SK-N-MC (cell line): ENCODE measurements around the gene ANXA6.

Experiments used
- DNase-seq: peaks from one replicate; pipeline ENCODE4 v3.0.0-alpha.2; 2011; ENCODE audit warnings: low read depth, low spot score
- H3K27ac ChIP-seq: fragments of 200-600 bp; sonication (generic); 2 replicates; pipeline ENCODE4 v1.5.1; 2016; ENCODE audit warnings: mixed run types
- H3K36me3 ChIP-seq: fragments of 200-600 bp; sonication (generic); 2 replicates; pipeline ENCODE4 v1.6.1; 2017; ENCODE audit warnings: antibody characterized with exemption, low read length, mixed read lengths; ENCODE audit not compliant: insufficient read depth
- H3K4me3 ChIP-seq: fragments of 200-600 bp; sonication (generic); 2 replicates; pipeline ENCODE4 v1.5.1; 2016
- H3K9ac ChIP-seq: fragments of 200-600 bp; sonication (generic); 2 replicates; pipeline ENCODE4 v1.8.0; 2017; ENCODE audit warnings: mixed run types, mixed read lengths; ENCODE audit not compliant: insufficient read length
- H3K9me3 ChIP-seq: fragments of 200-600 bp; sonication (generic); 2 replicates; pipeline ENCODE4 v1.6.1; 2017; ENCODE audit warnings: low read depth, mild to moderate bottlenecking, antibody characterized with exemption, low read length, moderate library complexity, mixed read lengths
- EZH2 ChIP-seq: fragments of 200-600 bp; sonication (generic); IDR thresholded peaks from one replicate; pipeline ENCODE4 v1.6.1; 2017; ENCODE audit warnings: antibody characterized with exemption
- FOXP2 ChIP-seq: optimal IDR thresholded peaks from 2 replicates; pipeline ENCODE3; 2011; ENCODE audit warnings: mild to moderate bottlenecking, moderate library complexity; ENCODE audit not compliant: insufficient read depth; ENCODE audit errors: extremely low read length, control extremely low read depth
- POLR2AphosphoS5 ChIP-seq: IDR thresholded peaks from 2 replicates; pipeline ENCODE4 v1.6.1; 2012; ENCODE audit warnings: mild to moderate bottlenecking, low read depth, low read length, borderline replicate concordance

Gene ANXA6

DNA sequence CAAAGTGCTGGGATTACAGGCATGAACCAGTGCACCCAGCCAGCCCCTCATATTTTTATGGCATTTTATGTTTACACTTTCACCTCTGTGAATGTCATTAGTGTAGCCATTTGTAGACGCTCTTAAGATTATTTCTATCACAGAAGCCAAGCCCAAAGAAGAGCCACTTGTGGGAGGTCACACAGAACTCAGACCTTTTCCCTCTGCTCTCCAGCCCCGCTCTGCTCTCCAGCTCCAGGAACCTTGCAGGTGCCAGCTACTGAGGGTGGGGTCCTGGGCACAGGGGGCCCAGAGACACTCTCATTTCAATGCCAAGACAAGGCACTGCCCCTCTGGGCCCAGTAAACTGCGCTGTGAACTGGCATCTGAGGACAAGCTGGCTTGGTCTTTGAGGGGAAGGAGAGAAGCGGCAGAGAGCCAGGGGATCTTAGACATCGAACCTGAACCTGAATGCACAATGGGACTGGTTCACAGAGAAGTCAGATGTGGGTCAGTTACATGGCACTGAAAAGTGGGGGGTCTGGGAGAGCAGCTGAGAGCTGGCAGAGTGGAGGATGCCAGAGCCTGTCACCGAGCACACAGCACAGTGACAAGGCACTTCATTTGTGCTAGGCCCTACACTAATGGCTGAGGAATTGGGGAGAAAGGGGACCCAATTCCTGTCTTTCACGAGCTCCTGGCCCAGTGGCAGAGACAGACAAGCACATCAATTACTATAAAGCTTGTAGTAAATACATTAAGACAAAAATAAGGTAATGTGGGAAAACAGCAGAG, 16.7 kb downstream of the ANXA6 start:
- H3K27ac ChIP-seq: no peak overlapping the region

DNA sequence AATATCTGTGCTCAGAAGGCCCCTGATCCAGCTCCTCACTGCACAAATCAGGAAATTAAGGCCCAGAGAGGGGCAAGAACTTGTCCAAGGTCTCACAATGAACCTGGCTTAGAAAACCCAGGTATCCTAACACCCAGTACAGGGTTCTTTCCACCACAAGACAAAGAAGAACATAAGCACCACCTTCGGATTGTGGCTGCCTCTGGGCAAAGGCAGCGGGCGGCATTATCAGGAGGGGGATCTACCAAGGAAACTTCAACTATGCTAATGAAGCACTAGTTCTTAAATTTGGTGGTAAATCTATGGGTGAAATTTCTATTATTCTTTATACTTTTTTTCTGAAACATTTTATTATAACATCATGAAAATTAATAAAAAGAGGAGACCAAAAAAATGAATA, 17.9 kb downstream of the ANXA6 start:
- Histone ChIP-seq H3K27ac (no peak overlapping the region), H3K9me3 (no peaks in the 10 kb centered on the region), H3K4me3 (no peak overlapping the region), H3K9ac (no peak overlapping the region), H3K36me3 (peaks cover 67% of the 10 kb centered on the region)
- DNase-seq: no peak
- TF ChIP-seq POLR2AphosphoS5 (no peak), FOXP2 (no peak)

More for the DNA sequence above, 16.7 kb downstream of the ANXA6 start:
- Histone ChIP-seq H3K9ac (no peak overlapping the region), H3K36me3 (peaks cover 68% of the 10 kb centered on the region), H3K4me3 (no peak overlapping the region), H3K9me3 (no peaks in the 10 kb centered on the region)
- TF ChIP-seq FOXP2: no peak
- no peak for TF ChIP-seq EZH2
- TF ChIP-seq POLR2AphosphoS5: no peak
- DNase-seq: no peak

DNA sequence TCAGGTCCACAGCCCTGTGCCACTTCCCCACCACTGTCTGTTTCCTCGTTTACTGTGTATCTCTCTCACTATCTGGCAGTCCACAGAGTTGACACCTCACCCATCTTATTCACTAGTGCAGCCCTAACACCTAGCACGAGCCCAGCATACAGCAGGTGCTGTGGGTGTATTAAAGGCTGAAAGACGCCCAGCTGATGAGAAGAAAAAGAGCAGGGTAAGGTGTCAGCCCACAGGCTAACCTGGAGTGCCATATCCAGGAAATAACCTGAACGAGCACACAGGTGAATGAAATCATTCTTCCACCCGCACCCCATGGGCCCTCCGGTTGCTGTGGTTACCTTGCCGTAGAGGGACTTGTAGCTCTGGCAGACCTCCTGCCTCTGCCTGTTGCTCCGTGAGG, 18.6 kb downstream of the ANXA6 start:
- no peaks in the 10 kb centered on the region for H3K9me3 ChIP-seq
- DNase-seq: no peak
- no peak overlapping the region for H3K9ac ChIP-seq
- no peak for TF ChIP-seq POLR2AphosphoS5
- TF ChIP-seq FOXP2: no peak
- TF ChIP-seq EZH2: no peak
- no peak overlapping the region for H3K4me3 ChIP-seq
- peaks cover 68% of the 10 kb centered on the region for H3K36me3 ChIP-seq
- H3K27ac ChIP-seq: no peak overlapping the region

DNA sequence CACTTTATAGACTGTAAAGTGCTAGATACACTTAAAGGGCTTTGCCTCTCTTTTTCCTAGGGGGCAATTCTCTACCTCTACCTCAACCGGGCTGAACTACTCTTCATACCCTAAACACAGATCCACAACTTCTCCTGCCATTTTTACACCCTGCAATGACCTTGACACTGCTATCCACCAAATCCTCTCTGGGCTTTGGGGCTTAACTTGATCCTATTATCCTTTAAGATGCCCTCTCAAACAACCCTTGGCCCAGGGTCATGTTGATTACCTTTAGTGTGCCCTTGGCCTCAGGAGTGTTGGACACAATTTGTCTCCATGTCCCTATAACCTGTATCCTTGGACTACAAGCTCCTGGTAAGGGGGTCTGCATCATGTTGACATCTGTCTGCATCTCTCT, 19.5 kb downstream of the ANXA6 start:
- no peak for TF ChIP-seq POLR2AphosphoS5
- TF ChIP-seq EZH2: no peak
- TF ChIP-seq FOXP2: no peak
- no peak for DNase-seq
- peaks cover 77% of the 10 kb centered on the region for H3K36me3 ChIP-seq

DNA sequence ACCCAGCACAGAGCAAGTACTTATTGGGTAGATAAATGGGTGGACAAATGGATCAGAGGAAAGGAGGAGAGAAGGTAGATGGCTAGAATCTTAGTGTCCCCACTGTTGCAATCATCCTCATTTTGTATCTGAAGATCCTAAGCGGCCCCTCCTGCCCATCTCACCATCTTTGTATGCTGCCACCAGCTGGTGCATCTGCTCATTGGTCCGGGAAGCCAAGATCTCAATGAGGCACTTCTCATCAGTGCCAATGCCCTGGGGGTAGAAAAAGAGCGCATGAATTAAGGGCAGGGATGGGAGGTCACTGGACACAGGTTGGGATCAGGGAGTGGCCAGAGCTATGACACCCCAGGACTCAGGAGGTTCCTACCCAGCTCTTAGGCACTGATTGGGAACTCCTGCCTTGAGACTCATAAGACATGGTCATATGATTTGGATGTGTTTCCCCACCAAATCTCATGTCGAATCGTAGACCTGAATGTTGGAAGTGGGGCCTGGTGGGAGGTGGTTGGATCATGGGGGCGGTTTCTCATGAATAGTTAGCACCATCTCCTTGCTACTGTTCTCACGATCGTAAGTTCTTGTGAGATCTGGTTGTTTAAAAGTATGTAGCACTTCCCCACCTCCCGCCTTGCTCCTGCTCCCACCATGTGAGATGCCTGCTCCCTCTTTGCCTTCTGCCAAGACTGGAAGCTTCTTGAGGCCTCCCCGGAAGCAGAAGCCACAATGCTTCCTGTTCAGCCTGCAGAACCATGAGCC, 20.3 kb downstream of the ANXA6 start:
- H3K9me3 ChIP-seq: no peaks in the 10 kb centered on the region
- DNase-seq: no peak
- no peak overlapping the region for H3K4me3 ChIP-seq
- TF ChIP-seq POLR2AphosphoS5 (no peak), EZH2 (no peak), FOXP2 (no peak)
- no peak overlapping the region for H3K27ac ChIP-seq
- H3K36me3 ChIP-seq: peaks cover 86% of the 10 kb centered on the region
- no peak overlapping the region for H3K9ac ChIP-seq

More for the DNA sequence above, 19.5 kb downstream of the ANXA6 start:
- no peak overlapping the region for H3K9ac ChIP-seq
- no peak overlapping the region for H3K4me3 ChIP-seq
- no peak overlapping the region for H3K27ac ChIP-seq
- H3K9me3 ChIP-seq: no peaks in the 10 kb centered on the region

DNA sequence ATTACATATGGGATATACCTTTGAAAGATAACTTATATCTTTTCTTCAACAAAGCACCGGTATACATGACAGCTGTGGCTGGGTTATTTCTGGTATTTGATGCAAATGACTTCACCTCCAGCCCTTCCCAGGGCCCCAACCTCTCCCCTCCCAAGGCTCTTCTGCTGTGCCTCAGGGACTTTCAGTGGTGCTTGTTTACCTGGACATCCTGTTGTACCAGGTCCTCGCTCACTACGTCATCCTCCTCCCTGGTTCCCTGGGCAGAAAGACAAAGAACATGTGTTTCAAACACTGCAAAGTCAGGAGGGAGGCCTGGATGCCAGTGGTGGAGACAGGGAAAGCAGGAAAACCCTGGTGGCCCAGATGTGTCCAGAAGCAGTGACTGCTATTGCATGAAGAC, 23.4 kb downstream of the ANXA6 start:
- no peaks in the 10 kb centered on the region for H3K9me3 ChIP-seq

DNA sequence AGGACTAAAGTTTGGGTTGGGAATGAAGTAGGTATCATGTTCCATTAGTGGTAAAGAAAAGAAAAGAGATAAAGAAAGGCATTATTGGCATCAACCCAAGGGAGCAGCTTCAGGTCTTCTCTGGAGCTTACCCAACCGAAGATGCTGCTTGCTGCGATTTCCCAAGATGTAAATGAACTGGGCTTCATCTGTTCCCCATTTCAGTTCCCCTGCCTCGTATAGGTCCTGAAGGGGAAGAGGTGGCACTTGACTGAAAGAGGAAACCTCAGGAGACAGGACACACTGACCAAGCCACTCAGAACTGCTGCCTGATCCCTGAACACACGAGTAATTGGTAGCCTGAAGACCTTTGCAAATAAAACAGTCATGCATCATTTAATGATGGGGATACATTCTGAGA, 24.6 kb downstream of the ANXA6 start:
- TF ChIP-seq EZH2: no peak
- no peak for DNase-seq
- no peak overlapping the region for H3K9ac ChIP-seq
- no peaks in the 10 kb centered on the region for H3K9me3 ChIP-seq
- H3K4me3 ChIP-seq: no peak overlapping the region
- peaks cover 96% of the 10 kb centered on the region for H3K36me3 ChIP-seq
- no peak overlapping the region for H3K27ac ChIP-seq

More for the DNA sequence above, 23.4 kb downstream of the ANXA6 start:
- Histone ChIP-seq H3K4me3 (no peak overlapping the region), H3K9ac (no peak overlapping the region), H3K36me3 (peaks cover 96% of the 10 kb centered on the region), H3K27ac (no peak overlapping the region)
- TF ChIP-seq POLR2AphosphoS5 (no peak), FOXP2 (no peak)
- DNase-seq: no peak

DNA sequence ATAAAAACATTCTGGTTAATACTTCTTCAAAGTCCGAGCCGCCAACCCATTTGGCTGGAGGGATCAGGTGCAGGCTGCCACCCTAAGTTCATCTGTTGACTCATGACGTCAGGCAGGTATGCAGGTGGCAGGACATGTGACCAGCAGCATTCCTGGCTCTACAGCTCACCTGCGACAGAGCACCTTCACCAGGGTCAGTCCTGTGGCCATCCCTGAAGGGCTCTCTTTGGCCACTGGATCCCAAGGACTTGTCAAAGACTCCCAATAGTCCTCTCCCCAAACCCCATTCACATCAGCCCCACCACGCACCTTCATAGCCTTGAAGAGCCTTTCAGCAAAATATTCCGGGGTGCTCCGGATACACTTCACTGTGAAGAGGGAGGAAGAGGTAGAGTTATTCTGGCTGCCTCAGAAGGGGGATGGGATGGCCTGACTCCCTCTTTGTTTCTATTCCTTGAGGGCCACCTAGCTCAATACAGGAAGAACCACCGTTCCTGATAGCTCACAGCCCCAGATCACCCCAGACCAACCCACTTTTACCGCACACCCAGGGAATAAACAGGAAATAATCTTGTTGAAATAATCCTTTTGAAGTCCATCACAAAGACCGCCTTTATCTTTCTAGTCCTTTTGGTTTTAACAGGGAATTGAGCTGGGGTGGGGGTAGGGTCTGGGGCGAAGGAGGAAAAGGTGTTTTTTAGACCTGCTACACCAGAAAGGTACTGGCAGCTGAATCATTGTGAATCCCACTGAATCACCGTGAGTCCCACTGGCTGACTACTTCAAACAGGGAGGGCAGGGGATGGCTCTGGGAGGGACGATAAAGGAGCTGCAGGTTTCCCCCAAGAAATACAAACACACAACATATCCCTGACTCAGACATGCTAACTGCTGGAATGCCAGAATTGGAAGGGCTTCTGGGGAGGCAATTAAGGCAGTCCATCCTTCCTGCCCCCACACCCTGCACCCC, 26.4 kb downstream of the ANXA6 start:
- TF ChIP-seq EZH2 (no peak), FOXP2 (no peak), POLR2AphosphoS5 (no peak)
- H3K36me3 ChIP-seq: peaks cover 93% of the 10 kb centered on the region
- DNase-seq: no peak
- no peak overlapping the region for H3K4me3 ChIP-seq
- no peak overlapping the region for H3K9ac ChIP-seq
- H3K9me3 ChIP-seq: no peaks in the 10 kb centered on the region
- H3K27ac ChIP-seq: no peak overlapping the region
